Neural progenitor cell (in vitro differentiated cells): ENCODE data around the gene EIPR1. TPM values are rescaled to one million over a fixed set of nuclear protein-coding genes. Genes with fewer than 3 reads are reported as not detected.

Experiments
- DNase-seq: peaks from one replicate; pipeline ENCODE4 v3.0.0-alpha.2; 2016; ENCODE audit warnings: low spot score
- H2AFZ ChIP-seq: fragments of 200-600 bp; sonication (generic); replicated peaks from 2 replicates; pipeline ENCODE4 v1.6.1; 2016; ENCODE audit warnings: antibody characterized with exemption
- H3F3A ChIP-seq: fragments of 200-600 bp; sonication (generic); 2 replicates; pipeline ENCODE4 v1.6.1; 2016; ENCODE audit warnings: antibody characterized with exemption, low read depth
- H3K27ac ChIP-seq: fragments of 200-600 bp; sonication (generic); 2 replicates; pipeline ENCODE4 v1.5.1; 2016; ENCODE audit warnings: mild to moderate bottlenecking
- H3K27me3 ChIP-seq: fragments of 200-600 bp; sonication (generic); 2 replicates; pipeline ENCODE4 v1.6.1; 2016; ENCODE audit warnings: mild to moderate bottlenecking, moderate library complexity
- H3K36me3 ChIP-seq: fragments of 200-600 bp; sonication (generic); 2 replicates; pipeline ENCODE4 v1.5.1; 2016
- H3K4me1 ChIP-seq: fragments of 200-600 bp; sonication (generic); 2 replicates; pipeline ENCODE4 v1.6.1; 2016; ENCODE audit warnings: mixed run types
- H3K4me2 ChIP-seq: fragments of 200-600 bp; sonication (generic); 2 replicates; pipeline ENCODE4 v1.6.1; 2016
- H3K4me3 ChIP-seq: fragments of 200-600 bp; sonication (generic); 2 replicates; pipeline ENCODE4 v1.5.1; 2016
- H3K79me2 ChIP-seq: fragments of 200-600 bp; sonication (generic); 2 replicates; pipeline ENCODE4 v1.6.1; 2016; ENCODE audit warnings: low read depth
- H3K9ac ChIP-seq: fragments of 200-600 bp; sonication (generic); 2 replicates; pipeline ENCODE4 v1.6.1; 2016
- H3K9me3 ChIP-seq: fragments of 200-600 bp; sonication (generic); 2 replicates; pipeline ENCODE4 v1.5.1; 2016; ENCODE audit warnings: low read depth
- H4K20me1 ChIP-seq: fragments of 200-600 bp; sonication (generic); 2 replicates; pipeline ENCODE4 v1.6.1; 2016; ENCODE audit warnings: low read depth
- H3K27ac Mint-ChIP-seq: 3 replicates; pipeline ENCODE4 v1.8.0; 2021; ENCODE audit warnings: mixed read lengths
- H3K27me3 Mint-ChIP-seq: 2 replicates; pipeline ENCODE4 v1.8.0; 2022; ENCODE audit warnings: low read depth, mild to moderate bottlenecking, inconsistent platforms, moderate library complexity, mixed read lengths; ENCODE audit not compliant: insufficient read depth
- H3K36me3 Mint-ChIP-seq: 3 replicates; pipeline ENCODE4 v1.8.0; 2021; ENCODE audit warnings: mixed read lengths
- H3K4me1 Mint-ChIP-seq: 3 replicates; pipeline ENCODE4 v1.8.0; 2021; ENCODE audit warnings: mixed read lengths
- H3K4me3 Mint-ChIP-seq: 3 replicates; pipeline ENCODE4 v1.8.0; 2021; ENCODE audit warnings: mild to moderate bottlenecking, moderate library complexity, mixed read lengths
- H3K9me3 Mint-ChIP-seq: 3 replicates; pipeline ENCODE4 v1.8.0; 2020; ENCODE audit warnings: mixed read lengths
- EZH2 ChIP-seq: fragments of 200-600 bp; sonication (generic); IDR thresholded peaks from 2 replicates; pipeline ENCODE4 v1.6.1; 2017; ENCODE audit warnings: antibody characterized with exemption, mild to moderate bottlenecking, moderate library complexity
- EZH2phosphoT487 ChIP-seq: fragments of 200-600 bp; sonication (generic); IDR thresholded peaks from 2 replicates; pipeline ENCODE4 v1.6.1; 2017; ENCODE audit warnings: antibody characterized with exemption
- total RNA-seq: library from RNA; depleted of rRNA; stranded (reverse); fragments of >200 nt; gene quantifications from 2 replicates; pipeline ENCODE4 v1.2.3, GENCODE V29; 2015; ENCODE audit warnings: low replicate concordance
- TF ChIP-seq, protein P1 (sequence below): fragments of 200-600 bp; sonication (generic); IDR thresholded peaks from 2 replicates; pipeline ENCODE4 v1.5.1; 2017; ENCODE audit warnings: antibody characterized with exemption, mild to moderate bottlenecking

EIPR1 gene
- total RNA-seq, 1 donor from 2014 or later, result 57.1 TPM

DNA sequence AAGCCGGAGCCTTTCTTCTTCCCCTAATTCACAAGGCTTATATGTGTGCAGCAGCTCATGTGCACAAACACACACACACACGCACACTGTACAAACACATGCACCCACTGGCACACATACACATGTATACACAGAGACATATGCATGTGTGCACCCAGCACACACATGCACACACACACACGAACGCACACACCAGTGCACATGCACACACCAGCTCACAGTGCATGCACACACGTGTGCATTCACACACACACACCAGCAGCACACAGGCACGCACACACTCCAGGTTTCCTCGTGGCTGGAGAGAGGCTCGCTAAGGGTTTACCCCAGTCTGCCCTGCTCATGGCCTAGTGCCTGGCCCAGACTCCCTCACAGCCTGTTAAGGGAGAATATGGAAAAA, 234.0 kb downstream of the EIPR1 start:
- peaks cover 5% of the 10 kb centered on the region for H3K4me1 ChIP-seq
- H3K27ac Mint-ChIP-seq, result peak overlapping the region; percentile 55

DNA sequence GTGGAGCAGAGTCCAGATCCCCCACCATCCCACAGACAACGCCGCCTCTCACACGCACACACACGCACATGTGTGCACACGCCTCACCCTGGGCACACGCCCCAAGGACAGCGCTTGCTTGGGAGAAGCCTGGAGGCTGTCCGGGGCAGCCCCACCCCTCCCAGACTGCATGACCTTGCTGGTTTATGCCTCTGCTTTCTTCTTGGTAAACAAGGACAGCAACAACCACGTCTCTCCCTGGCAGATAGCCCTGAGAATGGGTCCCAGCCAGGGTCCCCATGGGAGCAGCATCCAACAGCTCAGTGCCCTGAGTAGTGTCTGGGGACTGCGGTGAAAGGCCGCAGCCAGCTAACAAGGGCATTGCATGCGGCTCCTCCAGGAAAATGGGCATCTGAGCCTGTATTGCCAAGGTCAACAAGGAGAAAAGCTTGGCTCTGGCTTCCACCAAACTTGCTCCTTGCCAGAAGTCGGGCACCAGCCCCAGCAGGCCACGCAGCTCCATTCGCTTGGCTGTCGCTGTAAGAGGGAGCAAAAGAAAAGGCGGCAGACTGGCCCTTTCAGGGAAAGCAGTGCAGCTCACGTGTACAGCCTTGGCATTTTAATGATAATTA, 234.6 kb downstream of the EIPR1 start:
- Histone ChIP-seq H3K79me2 (no peaks in the 10 kb centered on the region), H4K20me1 (no peaks in the 10 kb centered on the region), H3K36me3 (no peaks in the 10 kb centered on the region), H3K27ac (no peak overlapping the region), H3K4me3 (no peak overlapping the region), H3K9me3 (no peaks in the 10 kb centered on the region), H3F3A (no peaks in the 10 kb centered on the region), H3K4me2 (no peak overlapping the region), H3K4me1 (peaks cover 5% of the 10 kb centered on the region), H3K27me3 (no peaks in the 10 kb centered on the region), H3K9ac (no peak overlapping the region), H2AFZ (no peak overlapping the region)
- H3K9me3 Mint-ChIP-seq, result peaks cover 2% of the 10 kb centered on the region
- H3K4me3 Mint-ChIP-seq, result no peak overlapping the region
- H3K4me1 Mint-ChIP-seq, result peaks cover 35% of the 10 kb centered on the region
- no peak for DNase-seq
- H3K27ac Mint-ChIP-seq, result peak overlapping the region; percentile 55
- TF ChIP-seq, protein P1, sequence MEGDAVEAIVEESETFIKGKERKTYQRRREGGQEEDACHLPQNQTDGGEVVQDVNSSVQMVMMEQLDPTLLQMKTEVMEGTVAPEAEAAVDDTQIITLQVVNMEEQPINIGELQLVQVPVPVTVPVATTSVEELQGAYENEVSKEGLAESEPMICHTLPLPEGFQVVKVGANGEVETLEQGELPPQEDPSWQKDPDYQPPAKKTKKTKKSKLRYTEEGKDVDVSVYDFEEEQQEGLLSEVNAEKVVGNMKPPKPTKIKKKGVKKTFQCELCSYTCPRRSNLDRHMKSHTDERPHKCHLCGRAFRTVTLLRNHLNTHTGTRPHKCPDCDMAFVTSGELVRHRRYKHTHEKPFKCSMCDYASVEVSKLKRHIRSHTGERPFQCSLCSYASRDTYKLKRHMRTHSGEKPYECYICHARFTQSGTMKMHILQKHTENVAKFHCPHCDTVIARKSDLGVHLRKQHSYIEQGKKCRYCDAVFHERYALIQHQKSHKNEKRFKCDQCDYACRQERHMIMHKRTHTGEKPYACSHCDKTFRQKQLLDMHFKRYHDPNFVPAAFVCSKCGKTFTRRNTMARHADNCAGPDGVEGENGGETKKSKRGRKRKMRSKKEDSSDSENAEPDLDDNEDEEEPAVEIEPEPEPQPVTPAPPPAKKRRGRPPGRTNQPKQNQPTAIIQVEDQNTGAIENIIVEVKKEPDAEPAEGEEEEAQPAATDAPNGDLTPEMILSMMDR, result no peak
- no peak for TF ChIP-seq EZH2
- no peak for TF ChIP-seq EZH2phosphoT487
- peaks cover 7% of the 10 kb centered on the region for H3K27me3 Mint-ChIP-seq
- no peaks in the 10 kb centered on the region for H3K36me3 Mint-ChIP-seq

More for the DNA sequence above, 234.0 kb downstream of the EIPR1 start:
- Mint-ChIP-seq H3K36me3 (no peaks in the 10 kb centered on the region), H3K27me3 (peaks cover 7% of the 10 kb centered on the region), H3K9me3 (peaks cover 2% of the 10 kb centered on the region), H3K4me1 (peaks cover 35% of the 10 kb centered on the region), H3K4me3 (no peak overlapping the region)
- TF ChIP-seq EZH2 (no peak), EZH2phosphoT487 (no peak)
- TF ChIP-seq, protein P1, result no peak
- H3K79me2 ChIP-seq, result no peaks in the 10 kb centered on the region
- no peak overlapping the region for H2AFZ ChIP-seq
- H3K27ac ChIP-seq, result no peak overlapping the region
- DNase-seq, result no peak
- no peaks in the 10 kb centered on the region for H3K9me3 ChIP-seq
- no peak overlapping the region for H3K4me2 ChIP-seq
- no peaks in the 10 kb centered on the region for H3K36me3 ChIP-seq
- no peaks in the 10 kb centered on the region for H4K20me1 ChIP-seq
- no peak overlapping the region for H3K9ac ChIP-seq
- no peak overlapping the region for H3K4me3 ChIP-seq
- no peaks in the 10 kb centered on the region for H3K27me3 ChIP-seq
- H3F3A ChIP-seq, result no peaks in the 10 kb centered on the region

DNA sequence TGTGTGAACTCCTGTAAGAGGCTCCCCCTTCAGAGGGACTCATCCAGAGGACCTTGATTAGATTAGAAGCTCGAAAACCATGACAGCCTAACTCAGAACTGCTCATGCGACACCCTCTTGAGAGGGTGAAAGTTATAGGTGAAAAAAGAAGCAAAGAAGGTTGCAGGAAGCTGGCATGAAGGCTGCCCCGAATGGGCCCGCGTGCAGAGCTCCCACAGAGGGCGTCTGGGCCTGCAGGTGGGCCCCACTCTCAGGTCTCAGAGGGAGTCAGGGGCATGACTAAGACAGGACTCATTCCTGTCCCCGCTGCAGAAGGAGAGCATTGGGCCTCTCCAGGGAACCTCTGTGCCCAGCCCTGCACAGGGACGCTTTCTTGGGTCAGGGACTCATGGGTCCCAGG, 235.4 kb downstream of the EIPR1 start:
- no peak overlapping the region for H3K4me3 ChIP-seq
- Mint-ChIP-seq H3K36me3 (no peaks in the 10 kb centered on the region), H3K27ac (no peak overlapping the region), H3K4me3 (no peak overlapping the region), H3K9me3 (peaks cover 2% of the 10 kb centered on the region), H3K27me3 (peaks cover 7% of the 10 kb centered on the region), H3K4me1 (peaks cover 35% of the 10 kb centered on the region)
- no peak overlapping the region for H3K9ac ChIP-seq
- no peaks in the 10 kb centered on the region for H3K79me2 ChIP-seq
- TF ChIP-seq, protein P1, result no peak
- no peak for TF ChIP-seq EZH2
- no peak for TF ChIP-seq EZH2phosphoT487
- H3K9me3 ChIP-seq, result no peaks in the 10 kb centered on the region
- no peak overlapping the region for H3K4me2 ChIP-seq
- no peak overlapping the region for H3K27ac ChIP-seq
- H3K36me3 ChIP-seq, result no peaks in the 10 kb centered on the region
- no peak overlapping the region for H2AFZ ChIP-seq
- H3K4me1 ChIP-seq, result peaks cover 5% of the 10 kb centered on the region
- H3F3A ChIP-seq, result no peaks in the 10 kb centered on the region
- no peak for DNase-seq
- no peaks in the 10 kb centered on the region for H3K27me3 ChIP-seq
- no peaks in the 10 kb centered on the region for H4K20me1 ChIP-seq
